Measurements from ENCODE around the gene LDLRAD4. TPM values are rescaled to one million over a fixed set of nuclear protein-coding genes. Genes with fewer than 3 reads are reported as not detected.

The LDLRAD4 gene
- total and polyA plus RNA-seq, 9 of the 15 experiments (the other 6 are each of a cell fraction or from before 2014, with no cell fraction given): 0.01 TPM; not detected in 8

DNA sequence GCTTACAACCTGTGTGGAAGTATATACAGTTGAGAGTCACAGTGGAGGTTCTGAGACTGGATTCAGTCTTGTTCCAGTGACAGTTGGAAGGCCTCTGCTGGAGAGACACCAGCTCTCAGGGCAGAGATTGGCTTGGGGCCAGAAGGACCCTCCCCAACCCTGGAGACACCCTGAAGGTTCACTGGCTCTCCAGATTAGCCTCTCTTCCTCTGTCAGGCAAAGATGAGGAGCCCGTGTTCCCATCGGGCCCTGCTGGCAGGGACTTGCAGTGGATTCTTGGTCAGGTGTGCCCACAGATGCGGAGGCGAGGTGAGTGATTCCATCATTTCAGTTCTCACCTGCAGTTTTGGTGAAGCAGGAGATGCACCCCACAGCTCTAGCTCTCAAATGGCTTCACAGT lies 429.2 kb downstream of the LDLRAD4 start (continued):
- TF ChIP-seq, protein P1, sequence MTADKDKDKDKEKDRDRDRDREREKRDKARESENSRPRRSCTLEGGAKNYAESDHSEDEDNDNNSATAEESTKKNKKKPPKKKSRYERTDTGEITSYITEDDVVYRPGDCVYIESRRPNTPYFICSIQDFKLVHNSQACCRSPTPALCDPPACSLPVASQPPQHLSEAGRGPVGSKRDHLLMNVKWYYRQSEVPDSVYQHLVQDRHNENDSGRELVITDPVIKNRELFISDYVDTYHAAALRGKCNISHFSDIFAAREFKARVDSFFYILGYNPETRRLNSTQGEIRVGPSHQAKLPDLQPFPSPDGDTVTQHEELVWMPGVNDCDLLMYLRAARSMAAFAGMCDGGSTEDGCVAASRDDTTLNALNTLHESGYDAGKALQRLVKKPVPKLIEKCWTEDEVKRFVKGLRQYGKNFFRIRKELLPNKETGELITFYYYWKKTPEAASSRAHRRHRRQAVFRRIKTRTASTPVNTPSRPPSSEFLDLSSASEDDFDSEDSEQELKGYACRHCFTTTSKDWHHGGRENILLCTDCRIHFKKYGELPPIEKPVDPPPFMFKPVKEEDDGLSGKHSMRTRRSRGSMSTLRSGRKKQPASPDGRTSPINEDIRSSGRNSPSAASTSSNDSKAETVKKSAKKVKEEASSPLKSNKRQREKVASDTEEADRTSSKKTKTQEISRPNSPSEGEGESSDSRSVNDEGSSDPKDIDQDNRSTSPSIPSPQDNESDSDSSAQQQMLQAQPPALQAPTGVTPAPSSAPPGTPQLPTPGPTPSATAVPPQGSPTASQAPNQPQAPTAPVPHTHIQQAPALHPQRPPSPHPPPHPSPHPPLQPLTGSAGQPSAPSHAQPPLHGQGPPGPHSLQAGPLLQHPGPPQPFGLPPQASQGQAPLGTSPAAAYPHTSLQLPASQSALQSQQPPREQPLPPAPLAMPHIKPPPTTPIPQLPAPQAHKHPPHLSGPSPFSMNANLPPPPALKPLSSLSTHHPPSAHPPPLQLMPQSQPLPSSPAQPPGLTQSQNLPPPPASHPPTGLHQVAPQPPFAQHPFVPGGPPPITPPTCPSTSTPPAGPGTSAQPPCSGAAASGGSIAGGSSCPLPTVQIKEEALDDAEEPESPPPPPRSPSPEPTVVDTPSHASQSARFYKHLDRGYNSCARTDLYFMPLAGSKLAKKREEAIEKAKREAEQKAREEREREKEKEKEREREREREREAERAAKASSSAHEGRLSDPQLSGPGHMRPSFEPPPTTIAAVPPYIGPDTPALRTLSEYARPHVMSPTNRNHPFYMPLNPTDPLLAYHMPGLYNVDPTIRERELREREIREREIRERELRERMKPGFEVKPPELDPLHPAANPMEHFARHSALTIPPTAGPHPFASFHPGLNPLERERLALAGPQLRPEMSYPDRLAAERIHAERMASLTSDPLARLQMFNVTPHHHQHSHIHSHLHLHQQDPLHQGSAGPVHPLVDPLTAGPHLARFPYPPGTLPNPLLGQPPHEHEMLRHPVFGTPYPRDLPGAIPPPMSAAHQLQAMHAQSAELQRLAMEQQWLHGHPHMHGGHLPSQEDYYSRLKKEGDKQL (CRISPR knock-in tag; IDR thresholded peaks at IDR 0.05; ENCODE audit: borderline replicate concordance): no peak
- TF ChIP-seq ZBTB17 (CRISPR knock-in tag; IDR thresholded peaks at IDR 0.05): no peak
- TF ChIP-seq ZFP30 (CRISPR knock-in tag; IDR thresholded peaks at IDR 0.05; ENCODE audit: borderline replicate concordance): no peak
- TF ChIP-seq FOXM1 (IDR thresholded peaks at IDR 0.05; ENCODE audit: low read depth): no peak
- no peak for TF ChIP-seq FOXM1 (CRISPR knock-in tag; IDR thresholded peaks at IDR 0.05; ENCODE audit: low read depth)
- no peak for TF ChIP-seq TAF7 (tag; IDR thresholded peaks at IDR 0.05)
- no peak for TF ChIP-seq ZNF212 (CRISPR knock-in tag; IDR thresholded peaks at IDR 0.05)
- no peak for TF ChIP-seq KDM5B (IDR thresholded peaks at IDR 0.05; ENCODE audit: insufficient replicate concordance, low read depth, low read length)

Measured in K562 (cell line).